ENCODE data around the gene CLEC4F. TPM values are rescaled to one million over a fixed set of nuclear protein-coding genes. Genes with fewer than 3 reads are reported as not detected.

Gene CLEC4F
- total RNA-seq, 1 experiment from 2014 or later, result not detected

DNA sequence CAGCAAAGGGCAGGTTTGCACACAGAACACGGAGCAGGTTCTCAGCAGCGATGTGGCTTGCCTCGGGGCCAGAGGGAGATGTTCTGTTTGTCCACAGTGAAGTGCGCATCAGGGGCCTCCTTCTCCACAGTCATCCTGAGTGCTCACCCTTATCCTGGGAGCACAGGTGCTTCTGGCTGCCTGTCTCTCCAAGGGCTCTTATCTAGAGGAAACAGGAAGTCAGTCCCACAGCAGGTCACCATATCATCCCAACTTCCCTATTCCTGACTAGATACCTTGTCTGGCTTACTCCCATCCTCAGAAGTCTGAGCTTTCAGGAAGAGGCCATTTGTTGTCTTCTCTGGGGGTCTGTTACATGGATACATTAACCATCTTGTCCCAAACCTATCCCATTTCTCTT, 15.2 kb upstream of the CLEC4F start, which contains the start of gene CD207 (continued):
- TF ChIP-seq, protein P1, sequence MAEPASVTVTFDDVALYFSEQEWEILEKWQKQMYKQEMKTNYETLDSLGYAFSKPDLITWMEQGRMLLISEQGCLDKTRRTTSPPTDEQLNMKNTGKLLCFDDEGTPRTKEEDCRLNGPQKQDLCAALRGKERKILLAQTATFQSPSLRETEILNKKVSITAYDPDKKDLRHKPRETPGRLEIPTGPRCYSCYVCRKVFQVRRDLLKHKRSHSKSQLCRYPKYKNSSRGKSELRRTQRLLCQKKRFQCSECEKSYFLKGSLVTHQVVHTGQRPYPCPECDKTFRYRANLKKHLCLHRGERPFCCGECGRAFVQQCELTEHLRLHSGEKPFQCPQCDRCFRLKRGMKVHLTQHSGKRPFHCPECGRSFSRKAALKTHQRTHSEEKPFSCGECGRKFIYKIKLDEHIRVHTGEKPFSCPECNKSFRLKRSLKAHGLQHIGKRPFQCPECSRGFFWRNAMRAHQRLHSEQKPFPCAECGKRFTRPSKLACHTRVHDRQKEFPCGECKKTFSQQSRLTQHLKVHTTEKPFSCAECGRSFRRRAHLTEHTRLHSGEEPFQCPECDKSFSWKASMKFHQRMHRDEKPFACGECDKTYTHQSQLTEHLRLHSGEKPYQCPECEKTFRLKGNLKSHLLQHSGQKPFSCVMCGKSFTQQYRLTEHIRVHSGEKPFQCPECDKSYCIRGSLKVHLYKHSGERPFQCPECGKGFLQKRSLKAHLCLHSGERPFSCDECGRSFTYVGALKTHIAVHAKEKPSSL (CRISPR knock-in tag; conservative IDR thresholded peaks at IDR 0.05), result no peak
- TF ChIP-seq NR3C1 (CRISPR knock-in tag; conservative IDR thresholded peaks at IDR 0.05; ENCODE audit: low read depth) (no peak), MXD4 (CRISPR knock-in tag; IDR thresholded peaks at IDR 0.05; ENCODE audit: borderline replicate concordance) (no peak), JAZF1 (CRISPR knock-in tag; IDR thresholded peaks at IDR 0.05) (no peak), ZNF396 (CRISPR knock-in tag; IDR thresholded peaks at IDR 0.05; ENCODE audit: borderline replicate concordance) (no peak), HMGA2 (CRISPR knock-in tag; IDR thresholded peaks at IDR 0.05) (no peak), SMAD3 (CRISPR knock-in tag; IDR thresholded peaks at IDR 0.05; ENCODE audit: borderline replicate concordance) (no peak), RORB (CRISPR knock-in tag; IDR thresholded peaks at IDR 0.05) (no peak)
- TF ChIP-seq, protein P2, sequence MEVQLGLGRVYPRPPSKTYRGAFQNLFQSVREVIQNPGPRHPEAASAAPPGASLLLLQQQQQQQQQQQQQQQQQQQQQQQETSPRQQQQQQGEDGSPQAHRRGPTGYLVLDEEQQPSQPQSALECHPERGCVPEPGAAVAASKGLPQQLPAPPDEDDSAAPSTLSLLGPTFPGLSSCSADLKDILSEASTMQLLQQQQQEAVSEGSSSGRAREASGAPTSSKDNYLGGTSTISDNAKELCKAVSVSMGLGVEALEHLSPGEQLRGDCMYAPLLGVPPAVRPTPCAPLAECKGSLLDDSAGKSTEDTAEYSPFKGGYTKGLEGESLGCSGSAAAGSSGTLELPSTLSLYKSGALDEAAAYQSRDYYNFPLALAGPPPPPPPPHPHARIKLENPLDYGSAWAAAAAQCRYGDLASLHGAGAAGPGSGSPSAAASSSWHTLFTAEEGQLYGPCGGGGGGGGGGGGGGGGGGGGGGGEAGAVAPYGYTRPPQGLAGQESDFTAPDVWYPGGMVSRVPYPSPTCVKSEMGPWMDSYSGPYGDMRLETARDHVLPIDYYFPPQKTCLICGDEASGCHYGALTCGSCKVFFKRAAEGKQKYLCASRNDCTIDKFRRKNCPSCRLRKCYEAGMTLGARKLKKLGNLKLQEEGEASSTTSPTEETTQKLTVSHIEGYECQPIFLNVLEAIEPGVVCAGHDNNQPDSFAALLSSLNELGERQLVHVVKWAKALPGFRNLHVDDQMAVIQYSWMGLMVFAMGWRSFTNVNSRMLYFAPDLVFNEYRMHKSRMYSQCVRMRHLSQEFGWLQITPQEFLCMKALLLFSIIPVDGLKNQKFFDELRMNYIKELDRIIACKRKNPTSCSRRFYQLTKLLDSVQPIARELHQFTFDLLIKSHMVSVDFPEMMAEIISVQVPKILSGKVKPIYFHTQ (CRISPR knock-in tag; IDR thresholded peaks at IDR 0.05), result no peak
- TF ChIP-seq, protein P3, sequence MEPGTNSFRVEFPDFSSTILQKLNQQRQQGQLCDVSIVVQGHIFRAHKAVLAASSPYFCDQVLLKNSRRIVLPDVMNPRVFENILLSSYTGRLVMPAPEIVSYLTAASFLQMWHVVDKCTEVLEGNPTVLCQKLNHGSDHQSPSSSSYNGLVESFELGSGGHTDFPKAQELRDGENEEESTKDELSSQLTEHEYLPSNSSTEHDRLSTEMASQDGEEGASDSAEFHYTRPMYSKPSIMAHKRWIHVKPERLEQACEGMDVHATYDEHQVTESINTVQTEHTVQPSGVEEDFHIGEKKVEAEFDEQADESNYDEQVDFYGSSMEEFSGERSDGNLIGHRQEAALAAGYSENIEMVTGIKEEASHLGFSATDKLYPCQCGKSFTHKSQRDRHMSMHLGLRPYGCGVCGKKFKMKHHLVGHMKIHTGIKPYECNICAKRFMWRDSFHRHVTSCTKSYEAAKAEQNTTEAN (CRISPR knock-in tag; IDR thresholded peaks at IDR 0.05), result no peak
- TF ChIP-seq, protein P4, sequence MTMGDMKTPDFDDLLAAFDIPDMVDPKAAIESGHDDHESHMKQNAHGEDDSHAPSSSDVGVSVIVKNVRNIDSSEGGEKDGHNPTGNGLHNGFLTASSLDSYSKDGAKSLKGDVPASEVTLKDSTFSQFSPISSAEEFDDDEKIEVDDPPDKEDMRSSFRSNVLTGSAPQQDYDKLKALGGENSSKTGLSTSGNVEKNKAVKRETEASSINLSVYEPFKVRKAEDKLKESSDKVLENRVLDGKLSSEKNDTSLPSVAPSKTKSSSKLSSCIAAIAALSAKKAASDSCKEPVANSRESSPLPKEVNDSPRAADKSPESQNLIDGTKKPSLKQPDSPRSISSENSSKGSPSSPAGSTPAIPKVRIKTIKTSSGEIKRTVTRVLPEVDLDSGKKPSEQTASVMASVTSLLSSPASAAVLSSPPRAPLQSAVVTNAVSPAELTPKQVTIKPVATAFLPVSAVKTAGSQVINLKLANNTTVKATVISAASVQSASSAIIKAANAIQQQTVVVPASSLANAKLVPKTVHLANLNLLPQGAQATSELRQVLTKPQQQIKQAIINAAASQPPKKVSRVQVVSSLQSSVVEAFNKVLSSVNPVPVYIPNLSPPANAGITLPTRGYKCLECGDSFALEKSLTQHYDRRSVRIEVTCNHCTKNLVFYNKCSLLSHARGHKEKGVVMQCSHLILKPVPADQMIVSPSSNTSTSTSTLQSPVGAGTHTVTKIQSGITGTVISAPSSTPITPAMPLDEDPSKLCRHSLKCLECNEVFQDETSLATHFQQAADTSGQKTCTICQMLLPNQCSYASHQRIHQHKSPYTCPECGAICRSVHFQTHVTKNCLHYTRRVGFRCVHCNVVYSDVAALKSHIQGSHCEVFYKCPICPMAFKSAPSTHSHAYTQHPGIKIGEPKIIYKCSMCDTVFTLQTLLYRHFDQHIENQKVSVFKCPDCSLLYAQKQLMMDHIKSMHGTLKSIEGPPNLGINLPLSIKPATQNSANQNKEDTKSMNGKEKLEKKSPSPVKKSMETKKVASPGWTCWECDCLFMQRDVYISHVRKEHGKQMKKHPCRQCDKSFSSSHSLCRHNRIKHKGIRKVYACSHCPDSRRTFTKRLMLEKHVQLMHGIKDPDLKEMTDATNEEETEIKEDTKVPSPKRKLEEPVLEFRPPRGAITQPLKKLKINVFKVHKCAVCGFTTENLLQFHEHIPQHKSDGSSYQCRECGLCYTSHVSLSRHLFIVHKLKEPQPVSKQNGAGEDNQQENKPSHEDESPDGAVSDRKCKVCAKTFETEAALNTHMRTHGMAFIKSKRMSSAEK (CRISPR knock-in tag; IDR thresholded peaks at IDR 0.05; ENCODE audit: borderline replicate concordance), result no peak
- TF ChIP-seq, protein P5, sequence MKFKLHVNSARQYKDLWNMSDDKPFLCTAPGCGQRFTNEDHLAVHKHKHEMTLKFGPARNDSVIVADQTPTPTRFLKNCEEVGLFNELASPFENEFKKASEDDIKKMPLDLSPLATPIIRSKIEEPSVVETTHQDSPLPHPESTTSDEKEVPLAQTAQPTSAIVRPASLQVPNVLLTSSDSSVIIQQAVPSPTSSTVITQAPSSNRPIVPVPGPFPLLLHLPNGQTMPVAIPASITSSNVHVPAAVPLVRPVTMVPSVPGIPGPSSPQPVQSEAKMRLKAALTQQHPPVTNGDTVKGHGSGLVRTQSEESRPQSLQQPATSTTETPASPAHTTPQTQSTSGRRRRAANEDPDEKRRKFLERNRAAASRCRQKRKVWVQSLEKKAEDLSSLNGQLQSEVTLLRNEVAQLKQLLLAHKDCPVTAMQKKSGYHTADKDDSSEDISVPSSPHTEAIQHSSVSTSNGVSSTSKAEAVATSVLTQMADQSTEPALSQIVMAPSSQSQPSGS (CRISPR knock-in tag; IDR thresholded peaks at IDR 0.05; ENCODE audit: borderline replicate concordance, low read depth), result no peak

DNA sequence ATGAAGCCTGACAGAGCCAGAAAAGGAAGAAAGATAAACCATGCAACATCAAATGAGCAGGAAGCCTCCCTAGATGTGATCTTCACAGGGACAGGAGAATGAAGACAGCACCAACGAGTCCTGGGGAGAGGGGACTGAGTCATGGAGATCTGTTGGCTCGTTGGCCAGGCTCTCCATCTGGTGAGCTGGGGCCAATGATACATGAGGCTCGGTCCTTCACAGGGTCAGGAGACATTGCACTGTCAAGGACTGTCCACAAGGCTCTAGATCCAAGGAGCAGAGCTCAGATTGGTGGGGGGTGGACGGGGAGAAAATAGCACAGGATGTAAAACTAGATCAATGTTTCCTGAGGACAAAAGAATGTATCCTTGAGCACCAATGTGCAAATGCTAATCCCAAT, 14.5 kb upstream of the CLEC4F start:
- no peak for ATAC-seq
- H3K27me3 Mint-ChIP-seq (ENCODE audit: low read depth), result peaks cover 24% of the 10 kb centered on the region
- no peaks in the 10 kb centered on the region for H3K36me3 Mint-ChIP-seq
- peaks cover 6% of the 10 kb centered on the region; the same call in 1 of the 2 replicates for H3K9me3 Mint-ChIP-seq
- POLR2A ChIA-PET, result no interaction called here
- no peak for DNase-seq (ENCODE audit: low spot score)
- CTCF ChIA-PET, result no interaction called here
- no peak overlapping the region for H3K27ac Mint-ChIP-seq
- H3K4me1 Mint-ChIP-seq, result no peaks in the 10 kb centered on the region
- H3K4me3 Mint-ChIP-seq, result no peak overlapping the region
- TF ChIP-seq, protein P6, sequence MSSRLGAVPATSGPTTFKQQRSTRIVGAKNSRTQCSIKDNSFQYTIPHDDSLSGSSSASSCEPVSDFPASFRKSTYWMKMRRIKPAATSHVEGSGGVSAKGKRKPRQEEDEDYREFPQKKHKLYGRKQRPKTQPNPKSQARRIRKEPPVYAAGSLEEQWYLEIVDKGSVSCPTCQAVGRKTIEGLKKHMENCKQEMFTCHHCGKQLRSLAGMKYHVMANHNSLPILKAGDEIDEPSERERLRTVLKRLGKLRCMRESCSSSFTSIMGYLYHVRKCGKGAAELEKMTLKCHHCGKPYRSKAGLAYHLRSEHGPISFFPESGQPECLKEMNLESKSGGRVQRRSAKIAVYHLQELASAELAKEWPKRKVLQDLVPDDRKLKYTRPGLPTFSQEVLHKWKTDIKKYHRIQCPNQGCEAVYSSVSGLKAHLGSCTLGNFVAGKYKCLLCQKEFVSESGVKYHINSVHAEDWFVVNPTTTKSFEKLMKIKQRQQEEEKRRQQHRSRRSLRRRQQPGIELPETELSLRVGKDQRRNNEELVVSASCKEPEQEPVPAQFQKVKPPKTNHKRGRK (CRISPR knock-in tag; IDR thresholded peaks at IDR 0.05; ENCODE audit: borderline replicate concordance), result no peak
- TF ChIP-seq SMAD3 (CRISPR knock-in tag; IDR thresholded peaks at IDR 0.05; ENCODE audit: borderline replicate concordance) (no peak), EMX1 (CRISPR knock-in tag; IDR thresholded peaks at IDR 0.05) (no peak)
- TF ChIP-seq, protein P7, sequence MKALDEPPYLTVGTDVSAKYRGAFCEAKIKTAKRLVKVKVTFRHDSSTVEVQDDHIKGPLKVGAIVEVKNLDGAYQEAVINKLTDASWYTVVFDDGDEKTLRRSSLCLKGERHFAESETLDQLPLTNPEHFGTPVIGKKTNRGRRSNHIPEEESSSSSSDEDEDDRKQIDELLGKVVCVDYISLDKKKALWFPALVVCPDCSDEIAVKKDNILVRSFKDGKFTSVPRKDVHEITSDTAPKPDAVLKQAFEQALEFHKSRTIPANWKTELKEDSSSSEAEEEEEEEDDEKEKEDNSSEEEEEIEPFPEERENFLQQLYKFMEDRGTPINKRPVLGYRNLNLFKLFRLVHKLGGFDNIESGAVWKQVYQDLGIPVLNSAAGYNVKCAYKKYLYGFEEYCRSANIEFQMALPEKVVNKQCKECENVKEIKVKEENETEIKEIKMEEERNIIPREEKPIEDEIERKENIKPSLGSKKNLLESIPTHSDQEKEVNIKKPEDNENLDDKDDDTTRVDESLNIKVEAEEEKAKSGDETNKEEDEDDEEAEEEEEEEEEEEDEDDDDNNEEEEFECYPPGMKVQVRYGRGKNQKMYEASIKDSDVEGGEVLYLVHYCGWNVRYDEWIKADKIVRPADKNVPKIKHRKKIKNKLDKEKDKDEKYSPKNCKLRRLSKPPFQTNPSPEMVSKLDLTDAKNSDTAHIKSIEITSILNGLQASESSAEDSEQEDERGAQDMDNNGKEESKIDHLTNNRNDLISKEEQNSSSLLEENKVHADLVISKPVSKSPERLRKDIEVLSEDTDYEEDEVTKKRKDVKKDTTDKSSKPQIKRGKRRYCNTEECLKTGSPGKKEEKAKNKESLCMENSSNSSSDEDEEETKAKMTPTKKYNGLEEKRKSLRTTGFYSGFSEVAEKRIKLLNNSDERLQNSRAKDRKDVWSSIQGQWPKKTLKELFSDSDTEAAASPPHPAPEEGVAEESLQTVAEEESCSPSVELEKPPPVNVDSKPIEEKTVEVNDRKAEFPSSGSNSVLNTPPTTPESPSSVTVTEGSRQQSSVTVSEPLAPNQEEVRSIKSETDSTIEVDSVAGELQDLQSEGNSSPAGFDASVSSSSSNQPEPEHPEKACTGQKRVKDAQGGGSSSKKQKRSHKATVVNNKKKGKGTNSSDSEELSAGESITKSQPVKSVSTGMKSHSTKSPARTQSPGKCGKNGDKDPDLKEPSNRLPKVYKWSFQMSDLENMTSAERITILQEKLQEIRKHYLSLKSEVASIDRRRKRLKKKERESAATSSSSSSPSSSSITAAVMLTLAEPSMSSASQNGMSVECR (CRISPR knock-in tag; IDR thresholded peaks at IDR 0.05; ENCODE audit: borderline replicate concordance), result no peak
- TF ChIP-seq, protein P8, sequence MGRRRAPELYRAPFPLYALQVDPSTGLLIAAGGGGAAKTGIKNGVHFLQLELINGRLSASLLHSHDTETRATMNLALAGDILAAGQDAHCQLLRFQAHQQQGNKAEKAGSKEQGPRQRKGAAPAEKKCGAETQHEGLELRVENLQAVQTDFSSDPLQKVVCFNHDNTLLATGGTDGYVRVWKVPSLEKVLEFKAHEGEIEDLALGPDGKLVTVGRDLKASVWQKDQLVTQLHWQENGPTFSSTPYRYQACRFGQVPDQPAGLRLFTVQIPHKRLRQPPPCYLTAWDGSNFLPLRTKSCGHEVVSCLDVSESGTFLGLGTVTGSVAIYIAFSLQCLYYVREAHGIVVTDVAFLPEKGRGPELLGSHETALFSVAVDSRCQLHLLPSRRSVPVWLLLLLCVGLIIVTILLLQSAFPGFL (CRISPR knock-in tag; IDR thresholded peaks at IDR 0.05; ENCODE audit: borderline replicate concordance), result no peak

Data from WTC11 (cell line).